Breast epithelium (tissue), 4 donors: Measurements from ENCODE around the gene OR10A7. TPM values are rescaled to one million over a fixed set of nuclear protein-coding genes. Genes with fewer than 3 reads are reported as not detected.

Source experiments
- DNase-seq, 2 donors: peaks; one replicate each; pipeline ENCODE4 v3.0.0-alpha.2; 2019; ENCODE audit warnings: low spot score in 2 of 2
- H3K27ac ChIP-seq, 2 donors: fragments of 200-600 bp; sonication (generic) in 1 of 2; one replicate each; pipeline ENCODE4 v1.5.1; 2016 to 2019; ENCODE audit warnings: mild to moderate bottlenecking in 1 of 2
- H3K27me3 ChIP-seq, 2 donors: fragments of 200-600 bp; sonication (generic) in 1 of 2; one replicate each; pipeline versions ENCODE4 v1.5.1 to v1.6.0; 2017 to 2019; ENCODE audit warnings: control low read depth in 1 of 2, mild to moderate bottlenecking in 1 of 2
- H3K36me3 ChIP-seq: fragments of 200-600 bp; one replicate; pipeline ENCODE4 v1.5.1; 2019
- H3K4me1 ChIP-seq, 2 donors: fragments of 200-600 bp; sonication (generic); one replicate each; pipeline ENCODE4 v1.5.1; 2016 to 2019; ENCODE audit warnings: control low read depth in 1 of 2
- H3K4me3 ChIP-seq, 3 donors: fragments of 200-600 bp; sonication (generic); 1 replicate in 2 of 3; 2 replicates in 1 of 3; pipeline ENCODE4 v1.5.1; 2016 to 2019; ENCODE audit warnings: mild to moderate bottlenecking in 3 of 3, moderate library complexity in 2 of 3
- H3K9me3 ChIP-seq, 2 donors: fragments of 200-600 bp; sonication (generic) in 1 of 2; one replicate each; pipeline ENCODE4 v1.5.1; 2016 to 2019; ENCODE audit warnings: control low read depth in 1 of 2
- CTCF ChIP-seq, 3 donors: fragments of 450-650 bp; IDR thresholded peaks; one replicate each; pipeline ENCODE4 v1.5.1; 2016 to 2017; ENCODE audit warnings: antibody characterized with exemption in 3 of 3, mild to moderate bottlenecking in 3 of 3, moderate library complexity in 3 of 3
- POLR2A ChIP-seq: fragments of 450-650 bp; IDR thresholded peaks from one replicate; pipeline ENCODE4 v1.6.1; 2016; ENCODE audit warnings: antibody characterized with exemption, mild to moderate bottlenecking, moderate library complexity
- POLR2AphosphoS5 ChIP-seq, 3 donors: sonication (generic); formaldehyde crosslinking; IDR thresholded peaks; one replicate each; pipeline ENCODE4 v1.6.1; 2017; ENCODE audit warnings: antibody characterized with exemption in 3 of 3
- intact Hi-C: fragments of 100-400 bp; cut with DNase I; formaldehyde crosslinking; loops from one replicate; pipeline ENCODE4 v1.15.1; 2023; ENCODE audit warnings: low total_unique reads
- total RNA-seq, 3 donors: library from RNA; depleted of rRNA; stranded (reverse); fragments of >200 nt; gene quantifications; one replicate each; pipeline ENCODE4 v1.1.0, GENCODE V29; 2016

The OR10A7 gene
- total RNA-seq, 3 donors from 2014 or later = not detected

- TF ChIP-seq CTCF (IDR thresholded peaks at IDR 0.05) (no peak), POLR2A (no peak), POLR2AphosphoS5 (IDR thresholded peaks at IDR 0.05) (no peak)
- intact Hi-C loops = no loop called here
- Histone ChIP-seq H3K36me3 (no peaks in the 10 kb centered on the region), H3K4me3 (no peak overlapping the region), H3K27me3 (no peaks in the 10 kb centered on the region), H3K9me3 (no peaks in the 10 kb centered on the region), H3K27ac (no peak overlapping the region), H3K4me1 (no peaks in the 10 kb centered on the region)
- no peak for DNase-seq
Measured at GRCh38 chr12:55246159-55246558, 25.3 kb downstream of the OR10A7 start.

- no peak overlapping the region for H3K4me3 ChIP-seq
- no peaks in the 10 kb centered on the region for H3K27me3 ChIP-seq
- no peak for DNase-seq
- no peak overlapping the region for H3K27ac ChIP-seq
- no peaks in the 10 kb centered on the region for H3K9me3 ChIP-seq
- H3K4me1 ChIP-seq = no peaks in the 10 kb centered on the region
- TF ChIP-seq POLR2A (no peak), POLR2AphosphoS5 (IDR thresholded peaks at IDR 0.05) (no peak), CTCF (IDR thresholded peaks at IDR 0.05) (no peak)
- intact Hi-C loops = no loop called here
- no peaks in the 10 kb centered on the region for H3K36me3 ChIP-seq
Measured at GRCh38 chr12:55250944-55251343, 30.1 kb downstream of the OR10A7 start.

GRCh38 chr12:55253281-55253680, 32.5 kb downstream of the OR10A7 start:
- Histone ChIP-seq H3K36me3 (no peaks in the 10 kb centered on the region), H3K9me3 (no peaks in the 10 kb centered on the region), H3K4me3 (no peak overlapping the region)

GRCh38 chr12:55256831-55257230, 36.0 kb downstream of the OR10A7 start:
- no peaks in the 10 kb centered on the region for H3K36me3 ChIP-seq
- H3K4me3 ChIP-seq = no peak overlapping the region
- TF ChIP-seq CTCF (IDR thresholded peaks at IDR 0.05) = no peak
- TF ChIP-seq POLR2AphosphoS5 (IDR thresholded peaks at IDR 0.05) = no peak
- no peak for TF ChIP-seq POLR2A
- intact Hi-C loops = no loop called here
- no peaks in the 10 kb centered on the region for H3K9me3 ChIP-seq
- DNase-seq = no peak
- H3K4me1 ChIP-seq = no peaks in the 10 kb centered on the region
- no peak overlapping the region for H3K27ac ChIP-seq
- H3K27me3 ChIP-seq = no peaks in the 10 kb centered on the region

More at GRCh38 chr12:55253281-55253680, 32.5 kb downstream of the OR10A7 start:
- TF ChIP-seq CTCF (IDR thresholded peaks at IDR 0.05) (no peak), POLR2AphosphoS5 (IDR thresholded peaks at IDR 0.05) (no peak), POLR2A (no peak)
- intact Hi-C loops = no loop called here
- H3K27me3 ChIP-seq = no peaks in the 10 kb centered on the region
- no peak overlapping the region for H3K27ac ChIP-seq
- H3K4me1 ChIP-seq = no peaks in the 10 kb centered on the region
- no peak for DNase-seq

- Histone ChIP-seq H3K4me3 (no peak overlapping the region), H3K36me3 (no peaks in the 10 kb centered on the region), H3K4me1 (no peaks in the 10 kb centered on the region), H3K27ac (no peak overlapping the region), H3K9me3 (no peaks in the 10 kb centered on the region), H3K27me3 (no peaks in the 10 kb centered on the region)
- DNase-seq = no peak
- intact Hi-C loops = no loop called here
- TF ChIP-seq CTCF (IDR thresholded peaks at IDR 0.05) = no peak
- no peak for TF ChIP-seq POLR2AphosphoS5 (IDR thresholded peaks at IDR 0.05)
- no peak for TF ChIP-seq POLR2A
Measured at GRCh38 chr12:55258303-55258702, 37.5 kb downstream of the OR10A7 start.

Other genes starting within 250 kb of the OR10A7 start
- 1 to 10 TPM; 1.3 to 6.2 (median 2.2) TPM for gene TESPA1, start 236.3 kb upstream of the OR10A7 start, total RNA-seq
- not detected for gene NEUROD4, start 201.1 kb upstream of the OR10A7 start, total RNA-seq
- not detected for gene OR9K2, start 94.6 kb upstream of the OR10A7 start, total RNA-seq
- not detected for gene OR6C74, start 23.6 kb downstream of the OR10A7 start, total RNA-seq
- not detected for gene OR6C6, start 75.5 kb downstream of the OR10A7 start, total RNA-seq
- gene OR6C1, start 93.3 kb downstream of the OR10A7 start, total RNA-seq = not detected
- gene OR6C3, start 109.7 kb downstream of the OR10A7 start, total RNA-seq = not detected
- gene OR6C75, start 141.9 kb downstream of the OR10A7 start, total RNA-seq = not detected
- gene OR6C65, start 179.5 kb downstream of the OR10A7 start, total RNA-seq = not detected
- gene OR6C76, start 205.2 kb downstream of the OR10A7 start, total RNA-seq = not detected
- not detected for gene OR6C2, start 223.1 kb downstream of the OR10A7 start, total RNA-seq
- gene OR6C70, start 249.1 kb downstream of the OR10A7 start, total RNA-seq = not detected